Fibroblast of lung (primary cell): ENCODE data around the gene ADCK1. TPM values are rescaled to one million over a fixed set of nuclear protein-coding genes. Genes with fewer than 3 reads are reported as not detected.

ENCODE experiments used
- DNase-seq, 2 donors: peaks; one replicate each; pipeline versions ENCODE4 v3.0.0 to v3.0.0-alpha.2; 2010; ENCODE audit warnings: low read depth in 2 of 2
- H2AFZ ChIP-seq: 2 replicates; pipeline ENCODE4 v1.5.1; 2012; ENCODE audit warnings: low read length, control low read depth, inconsistent platforms
- H3K27ac ChIP-seq: 2 replicates; pipeline ENCODE4 v1.5.1; 2011; ENCODE audit warnings: low read length, control low read depth; ENCODE audit not compliant: insufficient read depth
- H3K27me3 ChIP-seq: 2 replicates; pipeline ENCODE4 v1.5.1; 2011; ENCODE audit warnings: mild to moderate bottlenecking, low read length; ENCODE audit not compliant: control insufficient read depth, insufficient read depth
- H3K36me3 ChIP-seq: 2 replicates; pipeline ENCODE4 v1.5.1; 2011; ENCODE audit warnings: low read length; ENCODE audit not compliant: control insufficient read depth, insufficient read depth
- H3K4me1 ChIP-seq: 2 replicates; pipeline ENCODE4 v1.5.1; 2011; ENCODE audit warnings: low read length; ENCODE audit not compliant: control insufficient read depth, insufficient read depth; ENCODE audit errors: extremely low read depth
- H3K4me2 ChIP-seq: 2 replicates; pipeline ENCODE4 v1.5.1; 2011; ENCODE audit warnings: low read length, control low read depth; ENCODE audit not compliant: insufficient read depth; ENCODE audit errors: extremely low read depth
- H3K4me3 ChIP-seq, 4 experiments: fragments of 200-600 bp in 1 of 4; sonication (generic) in 1 of 4; replicated peaks in 1 of 4; 2 replicates each; pipeline ENCODE4 v1.5.1; 2011 to 2016; ENCODE audit warnings: low read length in 4 of 4, low read depth in 3 of 4, mild to moderate bottlenecking in 3 of 4, control low read depth in 2 of 4, inconsistent platforms in 1 of 4, mixed read lengths in 1 of 4; ENCODE audit not compliant: insufficient read depth in 1 of 4; ENCODE audit errors: control extremely low read depth in 1 of 4
- H3K79me2 ChIP-seq: 2 replicates; pipeline ENCODE4 v1.5.1; 2012; ENCODE audit warnings: mild to moderate bottlenecking, low read length, inconsistent platforms; ENCODE audit not compliant: control insufficient read depth, insufficient read depth
- H3K9ac ChIP-seq: 2 replicates; pipeline ENCODE4 v1.5.1; 2011; ENCODE audit warnings: mild to moderate bottlenecking, low read length, control low read depth; ENCODE audit not compliant: insufficient read depth
- H3K9me3 ChIP-seq: 2 replicates; pipeline ENCODE4 v1.5.1; 2012; ENCODE audit warnings: low read depth, low read length; ENCODE audit not compliant: control insufficient read depth, insufficient read depth
- H4K20me1 ChIP-seq: 2 replicates; pipeline ENCODE4 v1.5.1; 2011; ENCODE audit warnings: low read length; ENCODE audit not compliant: control insufficient read depth, insufficient read depth; ENCODE audit errors: extremely low read depth
- EZH2 ChIP-seq: IDR thresholded peaks from 2 replicates; pipeline ENCODE4 v1.5.1; 2012; ENCODE audit warnings: low read length, control low read depth, mild to moderate bottlenecking; ENCODE audit errors: missing control alignments
- polyA plus RNA-seq, 2 donors: library from polyadenylated mRNA; depleted of rRNA in 1 of 2; stranded (reverse) in 1 of 2; unstranded in 1 of 2; fragments of >200 nt; gene quantifications; 2 replicates each; pipeline ENCODE4 v1.2.1, GENCODE V29; 2011 to 2012; ENCODE audit warnings: missing spikeins in 1 of 2
- total RNA-seq: library from RNA; depleted of rRNA; stranded (reverse); fragments of >200 nt; gene quantifications from 2 replicates; pipeline ENCODE4 v1.2.1, GENCODE V29; 2014
- TF ChIP-seq, protein P1 (sequence below), 2 donors: IDR thresholded peaks in 1 of 2; conservative IDR thresholded peaks in 1 of 2; 1 replicate in 1 of 2; 2 replicates in 1 of 2; pipeline ENCODE4 v1.5.1; 2011 to 2012; ENCODE audit warnings: low read length in 2 of 2, control low read depth in 1 of 2, inconsistent platforms in 1 of 2, low read depth in 1 of 2, mild to moderate bottlenecking in 1 of 2

ADCK1 gene
- total and polyA plus RNA-seq, 2 donors (not counting 1 experiment from before 2014, with no cell fraction given), result 4.6 to 4.8 TPM

DNA sequence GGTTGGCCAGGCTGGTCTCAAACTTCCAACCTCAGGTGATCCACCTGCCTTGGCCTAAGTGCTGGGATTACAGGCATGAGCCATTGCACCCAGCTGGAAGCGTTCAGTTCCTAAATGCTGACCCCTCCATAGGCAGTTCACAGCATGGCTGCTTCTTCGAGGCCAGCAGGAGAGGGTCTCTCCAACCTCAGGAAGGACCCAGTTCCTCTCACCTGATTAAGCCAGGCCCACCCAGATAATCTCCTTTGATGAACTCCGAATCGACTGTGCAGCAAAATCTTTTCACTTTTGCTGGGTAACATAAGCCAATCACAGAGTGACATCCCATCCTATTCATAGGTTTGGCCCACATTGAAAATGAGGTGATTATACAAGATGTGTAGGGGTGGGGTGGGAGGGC lies 165.1 kb downstream of the ADCK1 start:
- peaks cover 5% of the 10 kb centered on the region for H3K27me3 ChIP-seq
- H3K79me2 ChIP-seq, result no peaks in the 10 kb centered on the region
- TF ChIP-seq, protein P1, sequence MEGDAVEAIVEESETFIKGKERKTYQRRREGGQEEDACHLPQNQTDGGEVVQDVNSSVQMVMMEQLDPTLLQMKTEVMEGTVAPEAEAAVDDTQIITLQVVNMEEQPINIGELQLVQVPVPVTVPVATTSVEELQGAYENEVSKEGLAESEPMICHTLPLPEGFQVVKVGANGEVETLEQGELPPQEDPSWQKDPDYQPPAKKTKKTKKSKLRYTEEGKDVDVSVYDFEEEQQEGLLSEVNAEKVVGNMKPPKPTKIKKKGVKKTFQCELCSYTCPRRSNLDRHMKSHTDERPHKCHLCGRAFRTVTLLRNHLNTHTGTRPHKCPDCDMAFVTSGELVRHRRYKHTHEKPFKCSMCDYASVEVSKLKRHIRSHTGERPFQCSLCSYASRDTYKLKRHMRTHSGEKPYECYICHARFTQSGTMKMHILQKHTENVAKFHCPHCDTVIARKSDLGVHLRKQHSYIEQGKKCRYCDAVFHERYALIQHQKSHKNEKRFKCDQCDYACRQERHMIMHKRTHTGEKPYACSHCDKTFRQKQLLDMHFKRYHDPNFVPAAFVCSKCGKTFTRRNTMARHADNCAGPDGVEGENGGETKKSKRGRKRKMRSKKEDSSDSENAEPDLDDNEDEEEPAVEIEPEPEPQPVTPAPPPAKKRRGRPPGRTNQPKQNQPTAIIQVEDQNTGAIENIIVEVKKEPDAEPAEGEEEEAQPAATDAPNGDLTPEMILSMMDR (conservative IDR thresholded peaks at IDR 0.05 in 1 of 2, IDR thresholded peaks at IDR 0.05 in 1 of 2; ENCODE audit: low read depth in 1 of 2, low read length in 2 of 2), result no peak
- TF ChIP-seq EZH2, result no peak
- H3K4me1 ChIP-seq, result no peaks in the 10 kb centered on the region
- no peaks in the 10 kb centered on the region for H3K9me3 ChIP-seq
- no peak overlapping the region for H3K27ac ChIP-seq
- H3K9ac ChIP-seq, result no peak overlapping the region
- no peak overlapping the region for H2AFZ ChIP-seq
- DNase-seq, result no peak
- H3K36me3 ChIP-seq, result no peaks in the 10 kb centered on the region
- H3K4me3 ChIP-seq, result no peak overlapping the region
- no peaks in the 10 kb centered on the region for H4K20me1 ChIP-seq
- H3K4me2 ChIP-seq, result no peak overlapping the region

DNA sequence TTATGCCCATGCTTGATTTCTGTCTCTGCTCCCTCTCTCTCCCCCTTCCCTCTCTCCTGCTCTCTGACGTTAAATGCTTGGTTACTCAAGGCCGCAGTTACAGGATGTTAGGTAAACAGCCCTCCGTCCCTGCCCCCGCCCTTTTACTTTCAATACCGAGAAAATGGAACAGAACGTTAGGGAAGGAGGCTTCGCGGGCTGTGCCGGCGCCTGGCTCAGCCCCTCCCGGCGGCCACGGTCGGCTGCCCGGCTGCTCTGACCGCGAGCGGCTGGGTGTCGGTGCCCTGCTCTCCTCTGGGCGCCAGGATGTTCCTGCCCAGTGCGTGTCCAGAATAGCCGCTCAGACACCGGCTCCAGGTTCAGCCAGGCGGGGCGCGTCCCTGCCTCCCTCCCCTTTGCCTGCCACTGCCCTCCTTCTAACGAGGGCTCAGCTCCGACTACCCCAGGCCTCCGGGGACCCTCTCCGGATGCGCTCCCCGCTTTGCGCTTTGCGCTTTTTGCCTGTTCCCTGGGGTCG lies 166.1 kb downstream of the ADCK1 start:
- Histone ChIP-seq H3K4me3 (peak overlapping the region; percentile 12 to 52 (median 16)), H3K36me3 (no peaks in the 10 kb centered on the region), H3K4me2 (peak overlapping the region; percentile 79), H2AFZ (peak overlapping the region; percentile 43), H4K20me1 (no peaks in the 10 kb centered on the region), H3K4me1 (no peaks in the 10 kb centered on the region), H3K79me2 (no peaks in the 10 kb centered on the region), H3K27me3 (peaks cover 5% of the 10 kb centered on the region), H3K27ac (no peak overlapping the region), H3K9ac (no peak overlapping the region), H3K9me3 (no peaks in the 10 kb centered on the region)
- no peak for TF ChIP-seq EZH2
- TF ChIP-seq, protein P1 (conservative IDR thresholded peaks at IDR 0.05 in 1 of 2, IDR thresholded peaks at IDR 0.05 in 1 of 2; ENCODE audit: low read depth in 1 of 2, low read length in 2 of 2), result no peak
- peak; percentile 11 to 42 for DNase-seq

DNA sequence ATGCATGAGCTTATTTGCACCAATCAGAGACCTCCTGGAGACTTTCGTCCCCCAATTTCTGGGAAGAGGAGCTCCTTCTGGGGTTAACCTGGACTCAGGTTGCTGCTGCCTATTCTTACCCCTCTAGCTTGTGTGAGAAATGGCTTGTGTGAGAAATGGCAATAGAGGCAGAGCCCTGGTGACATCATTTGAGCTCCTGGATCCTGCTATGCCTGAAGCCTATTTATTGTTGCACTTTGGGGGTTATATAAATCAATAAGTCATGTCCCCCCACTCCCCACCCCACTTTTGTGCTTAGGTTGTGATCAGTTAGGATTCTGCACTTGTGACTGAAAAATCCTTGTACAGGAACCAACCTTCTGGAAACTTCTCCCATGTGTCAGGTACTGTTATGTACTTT lies 167.2 kb downstream of the ADCK1 start:
- TF ChIP-seq, protein P1 (conservative IDR thresholded peaks at IDR 0.05 in 1 of 2, IDR thresholded peaks at IDR 0.05 in 1 of 2; ENCODE audit: low read depth in 1 of 2, low read length in 2 of 2), result no peak
- TF ChIP-seq EZH2, result no peak
- peaks cover 5% of the 10 kb centered on the region for H3K27me3 ChIP-seq
- no peaks in the 10 kb centered on the region for H3K79me2 ChIP-seq
- DNase-seq, result no peak
- no peak overlapping the region for H3K9ac ChIP-seq
- H2AFZ ChIP-seq, result no peak overlapping the region
- H3K4me1 ChIP-seq, result no peaks in the 10 kb centered on the region
- H3K4me2 ChIP-seq, result no peak overlapping the region
- no peaks in the 10 kb centered on the region for H4K20me1 ChIP-seq
- no peaks in the 10 kb centered on the region for H3K36me3 ChIP-seq
- no peaks in the 10 kb centered on the region for H3K9me3 ChIP-seq
- H3K4me3 ChIP-seq, result no peak overlapping the region
- H3K27ac ChIP-seq, result no peak overlapping the region
